Vagina (tissue), 2 donors: ENCODE results near the gene BRSK2.

Source experiments
- POLR2A ChIP-seq, 2 donors: fragments of 450-650 bp; IDR thresholded peaks; one replicate each; pipeline ENCODE4 v1.6.1; 2017; ENCODE audit warnings: antibody characterized with exemption in 2 of 2, mild to moderate bottlenecking in 2 of 2, moderate library complexity in 2 of 2
- POLR2AphosphoS5 ChIP-seq, 2 donors: sonication (generic); formaldehyde crosslinking; IDR thresholded peaks; one replicate each; pipeline ENCODE4 v1.9.0; 2017; ENCODE audit warnings: antibody characterized with exemption in 2 of 2, mild to moderate bottlenecking in 2 of 2, low read depth in 1 of 2; ENCODE audit not compliant: insufficient read depth in 1 of 2
- TF ChIP-seq, protein P1 (sequence below), 3 experiments: fragments of 450-650 bp in 2 of 3; fragments of 200-600 bp in 1 of 3; sonication (generic) in 1 of 3; IDR thresholded peaks; one replicate each; pipeline ENCODE4 v1.5.1; 2017 to 2019; ENCODE audit warnings: antibody characterized with exemption in 3 of 3, mild to moderate bottlenecking in 2 of 3, moderate library complexity in 2 of 3

- TF ChIP-seq, protein P1, sequence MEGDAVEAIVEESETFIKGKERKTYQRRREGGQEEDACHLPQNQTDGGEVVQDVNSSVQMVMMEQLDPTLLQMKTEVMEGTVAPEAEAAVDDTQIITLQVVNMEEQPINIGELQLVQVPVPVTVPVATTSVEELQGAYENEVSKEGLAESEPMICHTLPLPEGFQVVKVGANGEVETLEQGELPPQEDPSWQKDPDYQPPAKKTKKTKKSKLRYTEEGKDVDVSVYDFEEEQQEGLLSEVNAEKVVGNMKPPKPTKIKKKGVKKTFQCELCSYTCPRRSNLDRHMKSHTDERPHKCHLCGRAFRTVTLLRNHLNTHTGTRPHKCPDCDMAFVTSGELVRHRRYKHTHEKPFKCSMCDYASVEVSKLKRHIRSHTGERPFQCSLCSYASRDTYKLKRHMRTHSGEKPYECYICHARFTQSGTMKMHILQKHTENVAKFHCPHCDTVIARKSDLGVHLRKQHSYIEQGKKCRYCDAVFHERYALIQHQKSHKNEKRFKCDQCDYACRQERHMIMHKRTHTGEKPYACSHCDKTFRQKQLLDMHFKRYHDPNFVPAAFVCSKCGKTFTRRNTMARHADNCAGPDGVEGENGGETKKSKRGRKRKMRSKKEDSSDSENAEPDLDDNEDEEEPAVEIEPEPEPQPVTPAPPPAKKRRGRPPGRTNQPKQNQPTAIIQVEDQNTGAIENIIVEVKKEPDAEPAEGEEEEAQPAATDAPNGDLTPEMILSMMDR (IDR thresholded peaks at IDR 0.05) = no peak
- no peak for TF ChIP-seq POLR2AphosphoS5 (IDR thresholded peaks at IDR 0.05; ENCODE audit: insufficient read depth in 1 of 2, low read depth in 1 of 2)
- TF ChIP-seq POLR2A (IDR thresholded peaks at IDR 0.05) = no peak
Measured at GRCh38 chr11:1388763-1389102, 1.0 kb upstream of the BRSK2 start.
